ENCODE results near the gene C1orf159. TPM values are rescaled to one million over a fixed set of nuclear protein-coding genes. Genes with fewer than 3 reads are reported as not detected.
"Not testable (repeated sequence)": the region's sequence is repeated elsewhere in the genome, so short reads cannot be mapped to it uniquely, and the experiment has no call there.

Gene C1orf159
- total and polyA plus RNA-seq, 10 of the 15 experiments (the other 5 are each of a cell fraction or from before 2014, with no cell fraction given): 0.11 to 23.4 (median 8.0) TPM

- in situ Hi-C loops (cut with MboI) (no loop called here), intact Hi-C loops (cut with micrococcal nuclease; ENCODE audit: unreplicated experiment) (no loop called here)
- WGBS (ENCODE audit: insufficient coverage, insufficient replicate concordance, low lambda C conversion rate, missing lambda C conversion rate): 27% methylated on average over 24 of the region's 24 CpGs
- H3K9me3 ChIP-seq (replicated peaks; ENCODE audit: control insufficient read depth, insufficient read depth, low read length): no peaks in the 10 kb centered on the region
- peaks cover 21% of the 10 kb centered on the region for H3K4me1 ChIP-seq (ENCODE audit: control insufficient read depth, insufficient read depth, low read length)
- ATAC-seq (no peak; the same call in 2 of the 3 replicates), FAIRE-seq (no peak), DNase-seq (ENCODE audit: low read depth, low spot score) (no peak)
- no peak for TF ChIP-seq NR2C1 (IDR thresholded peaks at IDR 0.05)
- TF ChIP-seq EGR1 (IDR thresholded peaks at IDR 0.05; ENCODE audit: borderline replicate concordance in 1 of 2, low read depth in 2 of 2, low read length in 2 of 2): 0 out of 3 replicates have a peak, but pooled peaks of 1 of the 2 experiments have one; percentile 12
- no peak overlapping the region for H3K27ac ChIP-seq (ENCODE audit: control insufficient read depth, insufficient read depth)
- no peak overlapping the region; the same call in 1 of the 2 replicates for H3K9ac ChIP-seq (ENCODE audit: control insufficient read depth, insufficient read depth, low read length)
- peak overlapping the region; percentile 99 for H3K4me2 ChIP-seq (ENCODE audit: control insufficient read depth, insufficient read depth)
- H4K20me1 ChIP-seq (ENCODE audit: control insufficient read depth, insufficient read depth): no peaks in the 10 kb centered on the region
- H3K4me3 ChIP-seq: peak overlapping the region; percentile 67; the same call in 1 of the 2 replicates
- H3K36me3 ChIP-seq (ENCODE audit: control insufficient read depth in 2 of 2, insufficient read depth in 2 of 2, low read length in 1 of 2): peaks cover 0 to 3% of the 10 kb centered on the region in 2 experiments; a peak in 1 of 4 replicates
- SMC1A ChIA-PET (ENCODE audit: uncharacterized antibody, unreplicated experiment): interaction anchor here (1.0 to 1.1 kb wide), 2 partner anchors 25 to 82 kb away, joined by 3 read pairs; no protein-coding TSS in a partner anchor
- H3K27me3 ChIP-seq (replicated peaks in 1 of 2; ENCODE audit: control insufficient read depth in 2 of 2, insufficient read depth in 2 of 2, low read length in 1 of 2): no peaks in the 10 kb centered on the region
- H2AFZ ChIP-seq (ENCODE audit: control insufficient read depth, low read depth, low read length): peak overlapping the region; percentile 72
- no peaks in the 10 kb centered on the region for H3K79me2 ChIP-seq (ENCODE audit: control insufficient read depth, insufficient read depth, low read length)
- CTCF ChIA-PET: interaction anchor here (0.6 to 8.7 kb wide), 10 partner anchors 14 to 536 kb away, joined by 3 to 83 read pairs (median 4); partner anchors contain the start of genes ISG15 and PLEKHN1
- RAD21 ChIA-PET (ENCODE audit: unreplicated experiment): interaction anchor here (1.0 to 1.6 kb wide), 9 partner anchors 19 to 153 kb away, joined by 3 to 15 read pairs (median 4); partner anchors contain the start of gene ISG15
- POLR2A ChIA-PET: interaction anchor here (1.3 to 1.9 kb wide), 4 partner anchors 18 to 192 kb away, joined by 4 to 9 read pairs (median 5); no protein-coding TSS in a partner anchor
- BruUV-seq (replicated peaks): no TSS peak
Observed at GRCh38 chr1:1058088-1058905, 57.6 kb downstream of the C1orf159 start.

DNA sequence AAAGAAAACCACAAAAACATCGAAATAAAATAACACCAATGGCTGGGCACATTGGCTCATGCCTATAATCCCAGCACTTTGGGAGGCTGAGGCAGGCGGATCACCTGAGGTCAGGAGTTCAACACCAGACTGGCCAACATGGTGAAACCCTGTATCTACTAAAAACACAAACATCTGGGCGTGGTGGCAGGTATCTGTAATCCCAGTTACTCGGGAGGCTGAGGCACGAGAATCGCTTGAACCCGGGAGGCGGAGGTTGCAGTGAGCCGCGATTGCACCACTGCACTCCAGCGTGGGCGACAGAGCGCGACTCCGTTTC, 58.2 kb downstream of the C1orf159 start:
- H3K9ac ChIP-seq (ENCODE audit: control insufficient read depth, insufficient read depth, low read length); intact Hi-C loops (cut with micrococcal nuclease; ENCODE audit: unreplicated experiment): not testable (repeated sequence)

More for the DNA sequence above, 58.2 kb downstream of the C1orf159 start:
- FAIRE-seq; H4K20me1 ChIP-seq (ENCODE audit: control insufficient read depth, insufficient read depth); H2AFZ ChIP-seq (ENCODE audit: control insufficient read depth, low read depth, low read length); DNase-seq (ENCODE audit: low read depth, low spot score); H3K36me3 ChIP-seq (ENCODE audit: control insufficient read depth in 2 of 2, insufficient read depth in 2 of 2, low read length in 1 of 2); H3K4me3 ChIP-seq; ATAC-seq; in situ Hi-C loops (cut with MboI); H3K9me3 ChIP-seq (replicated peaks; ENCODE audit: control insufficient read depth, insufficient read depth, low read length); H3K79me2 ChIP-seq (ENCODE audit: control insufficient read depth, insufficient read depth, low read length); H3K4me2 ChIP-seq (ENCODE audit: control insufficient read depth, insufficient read depth); H3K27ac ChIP-seq (ENCODE audit: control insufficient read depth, insufficient read depth); H3K27me3 ChIP-seq (replicated peaks in 1 of 2; ENCODE audit: control insufficient read depth in 2 of 2, insufficient read depth in 2 of 2, low read length in 1 of 2); SMC1A ChIA-PET (ENCODE audit: uncharacterized antibody, unreplicated experiment); BruUV-seq (replicated peaks): not testable (repeated sequence)
- H3K4me1 ChIP-seq (ENCODE audit: control insufficient read depth, insufficient read depth, low read length): peaks cover 16% of the 10 kb centered on the region
- POLR2A ChIA-PET: interaction anchor here (0.7 to 1.9 kb wide), 2 partner anchors 18 to 36 kb away, joined by 3 to 9 read pairs; no protein-coding TSS in a partner anchor
- CTCF ChIA-PET: interaction anchor here (1.0 kb wide), 1 partner anchor 33 kb away, joined by 4 read pairs; no protein-coding TSS in a partner anchor
- WGBS (ENCODE audit: insufficient coverage, insufficient replicate concordance, low lambda C conversion rate, missing lambda C conversion rate): 31% methylated on average over 15 of the region's 15 CpGs
- RAD21 ChIA-PET (ENCODE audit: unreplicated experiment): interaction anchor here (1.3 kb wide), 1 partner anchor 20 kb away, joined by 6 read pairs; no protein-coding TSS in a partner anchor

Data from GM12878 (cell line).